Measurements from ENCODE around the gene PIN1.
"Not testable (repeated sequence)": the region's sequence is repeated elsewhere in the genome, so short reads cannot be mapped to it uniquely, and the experiment has no call there.

Gene PIN1

GRCh38 chr19:9818734-9819595 is 16.2 kb upstream of the PIN1 start, which contains the start of gene FBXL12:
FBXL12 (minus strand) TSS chr19:9819079; CDS start chr19:9818813, 266 bp downstream.
- peak; percentile 100 for DNase-seq

GRCh38 chr19:9819596-9819909 is 15.6 kb upstream of the PIN1 start:
- no peak for DNase-seq

DNA sequence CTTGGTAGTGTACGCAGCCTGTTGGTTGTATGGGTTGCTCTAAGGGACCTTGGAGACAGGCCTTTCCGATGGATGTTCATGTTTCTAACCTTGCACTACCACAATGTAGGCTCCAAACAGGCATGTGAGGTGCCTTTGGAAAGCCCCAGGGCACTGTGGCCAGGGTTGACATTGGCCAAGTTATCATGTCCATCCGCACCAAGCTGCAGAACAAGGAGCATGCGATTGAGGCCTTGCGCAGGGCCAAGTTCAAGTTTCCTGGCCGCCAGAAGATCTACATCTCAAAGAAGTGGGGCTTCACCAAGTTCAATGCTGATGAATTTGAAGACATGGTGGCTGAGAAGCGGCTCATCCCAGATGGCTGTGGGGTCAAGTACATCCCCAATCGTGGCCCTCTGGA is 15.1 kb upstream of the PIN1 start:
- DNase-seq, result not testable (repeated sequence)

GRCh38 chr19:9823816-9824215 is 11.3 kb upstream of the PIN1 start:
- DNase-seq, result no peak

GRCh38 chr19:9827289-9828238 is 7.6 kb upstream of the PIN1 start, which contains the start of gene UBL5:
UBL5 (plus strand) TSS chr19:9827918; CDS start chr19:9828338, 420 bp downstream.
- peak; percentile 87 for DNase-seq

DNA sequence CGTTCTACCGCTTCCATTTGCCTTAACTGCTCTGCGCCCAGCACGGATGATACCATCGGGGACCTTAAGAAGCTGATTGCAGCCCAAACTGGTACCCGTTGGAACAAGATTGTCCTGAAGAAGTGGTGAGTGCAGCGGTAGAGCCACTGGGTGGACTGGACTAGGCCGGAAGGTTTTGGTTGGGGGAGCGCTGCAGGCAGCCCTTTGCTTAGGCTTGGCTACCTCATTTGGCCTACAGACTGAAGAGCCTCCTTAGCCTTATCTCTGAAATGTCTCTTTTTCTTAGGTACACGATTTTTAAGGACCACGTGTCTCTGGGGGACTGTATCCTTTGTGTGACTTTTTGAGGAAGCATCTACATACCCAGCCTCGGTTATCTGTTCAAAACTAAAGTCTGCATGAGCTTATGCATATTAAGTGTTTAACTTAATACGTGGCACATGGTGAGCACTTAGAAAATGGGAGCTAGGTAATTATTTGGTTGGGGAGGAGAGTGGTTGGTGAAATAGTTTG is 6.5 kb upstream of the PIN1 start:
- DNase-seq, result no peak

GRCh38 chr19:9834307-9834725 is 802 bp upstream of the PIN1 start:
- DNase-seq, result no peak

- no peak for DNase-seq
These were observed 410 bp downstream of the PIN1 start for GRCh38 chr19:9835507-9835949.

- no peak for DNase-seq
These were observed 903 bp downstream of the PIN1 start for GRCh38 chr19:9836021-9836420.

GRCh38 chr19:9838324-9838723 is 3.2 kb downstream of the PIN1 start:
- no peak for DNase-seq

- no peak for DNase-seq
These were observed 4.3 kb downstream of the PIN1 start for GRCh38 chr19:9839415-9839814.

- no peak for DNase-seq
These were observed 7.9 kb downstream of the PIN1 start for GRCh38 chr19:9842834-9843625.

- not testable (repeated sequence) for DNase-seq
These were observed 8.6 kb downstream of the PIN1 start for GRCh38 chr19:9843626-9844273.

DNA sequence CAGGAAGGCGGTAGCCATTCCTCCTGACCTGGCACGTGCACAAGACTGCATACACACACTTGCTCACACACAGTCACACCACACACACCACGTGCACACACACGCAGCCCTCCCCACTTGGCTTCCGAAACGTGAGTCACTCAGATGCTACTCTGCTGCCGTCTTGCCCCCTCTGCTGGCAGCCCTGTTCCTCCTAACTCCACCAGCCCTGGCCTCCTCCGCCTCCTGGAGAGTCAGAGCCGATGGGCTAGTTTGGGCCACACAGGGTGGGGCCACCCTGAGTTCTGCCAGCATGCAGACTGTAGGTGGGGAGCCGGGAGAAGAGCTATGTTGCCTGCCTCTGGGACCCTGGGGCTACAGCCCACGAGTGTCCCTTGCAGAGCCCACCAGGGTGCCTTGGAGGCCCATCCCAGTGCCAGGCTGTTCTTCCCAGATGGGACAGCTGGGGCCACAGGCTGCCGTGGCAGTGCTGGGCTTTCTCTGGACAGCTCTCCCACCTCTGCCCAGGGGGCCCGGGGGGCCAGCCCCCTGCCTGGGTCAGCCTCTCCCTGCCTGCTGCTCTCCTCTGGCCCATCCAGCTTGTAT is 12.1 kb downstream of the PIN1 start:
- DNase-seq, result peak; percentile 45

GRCh38 chr19:9848060-9848459 is 12.9 kb downstream of the PIN1 start:
- DNase-seq, result peak; percentile 63

- DNase-seq, result no peak
These were observed 13.6 kb downstream of the PIN1 start for GRCh38 chr19:9848762-9849161.

- DNase-seq, result no peak
These were observed 14.7 kb downstream of the PIN1 start for GRCh38 chr19:9849791-9850190.

GRCh38 chr19:9850235-9850959 is 15.3 kb downstream of the PIN1 start:
- no peak for DNase-seq

GRCh38 chr19:9854282-9854846 is 19.2 kb downstream of the PIN1 start:
- DNase-seq, result no peak

- DNase-seq, result no peak
These were observed 21.5 kb downstream of the PIN1 start for GRCh38 chr19:9856609-9857008.

All from activated T-cell treated with anti-CD3 and anti-CD28 coated beads, Interleukin-2, amount 50 U/mL, for 1 hour (primary cell).